T1000 (cell line): ENCODE data around the gene GRIN2A.

Experiments
- DNase-seq: peaks from one replicate; lab custom pipeline; 2025; ENCODE audit warnings: mixed read lengths; lab: John Stamatoyannopoulos, UW

The GRIN2A gene

GRCh38 chr16:10086620-10087019 is 95.6 kb downstream of the GRIN2A start:
- no peak for DNase-seq

GRCh38 chr16:10085078-10085798 is 97.0 kb downstream of the GRIN2A start:
- DNase-seq: no peak

GRCh38 chr16:10083301-10083700 is 98.9 kb downstream of the GRIN2A start:
- DNase-seq: no peak

GRCh38 chr16:10081201-10081940 is 100.9 kb downstream of the GRIN2A start:
- no peak for DNase-seq

GRCh38 chr16:10080051-10080772 is 102.0 kb downstream of the GRIN2A start:
- DNase-seq: peak; percentile 79

GRCh38 chr16:10078541-10078949 is 103.7 kb downstream of the GRIN2A start:
- peak; percentile 68 for DNase-seq

- no peak for DNase-seq
These were observed 104.4 kb downstream of the GRIN2A start for GRCh38 chr16:10077861-10078260.

GRCh38 chr16:10076037-10076436 is 106.2 kb downstream of the GRIN2A start:
- DNase-seq: no peak

- no peak for DNase-seq
These were observed 111.6 kb downstream of the GRIN2A start for GRCh38 chr16:10070591-10070990.

GRCh38 chr16:10069374-10069773 is 112.9 kb downstream of the GRIN2A start:
- no peak for DNase-seq

- no peak for DNase-seq
These were observed 114.4 kb downstream of the GRIN2A start for GRCh38 chr16:10067835-10068234.

GRCh38 chr16:10067406-10067805 is 114.8 kb downstream of the GRIN2A start:
- DNase-seq: no peak

- no peak for DNase-seq
These were observed 117.2 kb downstream of the GRIN2A start for GRCh38 chr16:10065019-10065418.

GRCh38 chr16:10048850-10049249 is 133.4 kb downstream of the GRIN2A start:
- no peak for DNase-seq

GRCh38 chr16:10045947-10046346 is 136.3 kb downstream of the GRIN2A start:
- no peak for DNase-seq

GRCh38 chr16:10045291-10045775 is 136.9 kb downstream of the GRIN2A start:
- no peak for DNase-seq

GRCh38 chr16:10040136-10041080 is 141.8 kb downstream of the GRIN2A start:
- no peak for DNase-seq

- no peak for DNase-seq
These were observed 142.8 kb downstream of the GRIN2A start for GRCh38 chr16:10039220-10040096.

- no peak for DNase-seq
These were observed 144.5 kb downstream of the GRIN2A start for GRCh38 chr16:10037751-10038150.

GRCh38 chr16:10036956-10037355 is 145.3 kb downstream of the GRIN2A start:
- no peak for DNase-seq
